HG03060 (cell line): ENCODE measurements around the gene FXYD7.
"Not testable (repeated sequence)": the region's sequence is repeated elsewhere in the genome, so short reads cannot be mapped to it uniquely, and the experiment has no call there.

ENCODE experiments used
- ATAC-seq: cut with Tn5 transposase; IDR thresholded peaks from one replicate; pipeline ENCODE4 v1.9.1; 2021; ENCODE audit warnings: low read depth, moderate number of reproducible peaks; ENCODE audit not compliant: unreplicated experiment

FXYD7 gene

GRCh38 chr19:35194012-35194984 is 51.2 kb downstream of the FXYD7 start:
- ATAC-seq = no peak

DNA sequence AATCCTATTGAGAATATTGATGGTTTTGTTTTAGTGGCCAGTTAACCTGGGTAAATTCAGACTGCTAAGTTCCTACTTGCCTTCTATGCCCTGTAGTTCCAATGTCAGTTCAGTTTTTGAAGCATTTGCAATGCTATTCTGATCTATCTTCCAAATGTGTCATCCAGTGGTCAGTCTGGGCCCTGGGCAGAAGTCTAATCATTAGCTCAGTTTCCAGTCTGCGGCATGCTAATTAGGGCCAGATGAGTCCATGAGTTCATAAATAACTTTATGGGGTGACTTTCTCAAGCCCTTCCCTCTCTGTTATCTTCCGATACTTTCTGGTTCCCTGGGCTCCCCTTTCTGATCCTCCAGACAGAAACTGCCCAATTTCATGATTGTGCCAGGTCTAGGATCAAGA is 52.8 kb downstream of the FXYD7 start:
- ATAC-seq = no peak

DNA sequence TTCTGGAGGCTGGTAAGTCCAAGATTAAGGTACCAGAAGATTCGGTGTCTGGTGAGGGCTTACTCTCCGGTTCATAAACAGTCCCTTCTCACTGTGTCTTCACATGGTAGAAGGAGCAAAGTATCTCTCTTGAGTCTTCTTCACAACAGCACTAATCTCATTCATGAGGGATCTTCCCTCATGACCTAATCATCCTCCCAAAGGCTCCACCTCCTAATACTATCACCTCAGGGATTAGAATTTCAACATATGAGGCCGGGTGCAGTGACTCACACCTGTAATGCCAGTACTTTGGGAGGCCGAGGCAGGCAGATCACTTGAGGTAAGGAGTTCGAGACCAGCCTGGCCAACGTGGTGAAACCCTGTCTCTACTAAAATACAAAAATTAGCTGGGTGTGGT is 53.8 kb downstream of the FXYD7 start:
- ATAC-seq = not testable (repeated sequence)

GRCh38 chr19:35199481-35199880 is 56.4 kb downstream of the FXYD7 start:
- ATAC-seq = no peak

DNA sequence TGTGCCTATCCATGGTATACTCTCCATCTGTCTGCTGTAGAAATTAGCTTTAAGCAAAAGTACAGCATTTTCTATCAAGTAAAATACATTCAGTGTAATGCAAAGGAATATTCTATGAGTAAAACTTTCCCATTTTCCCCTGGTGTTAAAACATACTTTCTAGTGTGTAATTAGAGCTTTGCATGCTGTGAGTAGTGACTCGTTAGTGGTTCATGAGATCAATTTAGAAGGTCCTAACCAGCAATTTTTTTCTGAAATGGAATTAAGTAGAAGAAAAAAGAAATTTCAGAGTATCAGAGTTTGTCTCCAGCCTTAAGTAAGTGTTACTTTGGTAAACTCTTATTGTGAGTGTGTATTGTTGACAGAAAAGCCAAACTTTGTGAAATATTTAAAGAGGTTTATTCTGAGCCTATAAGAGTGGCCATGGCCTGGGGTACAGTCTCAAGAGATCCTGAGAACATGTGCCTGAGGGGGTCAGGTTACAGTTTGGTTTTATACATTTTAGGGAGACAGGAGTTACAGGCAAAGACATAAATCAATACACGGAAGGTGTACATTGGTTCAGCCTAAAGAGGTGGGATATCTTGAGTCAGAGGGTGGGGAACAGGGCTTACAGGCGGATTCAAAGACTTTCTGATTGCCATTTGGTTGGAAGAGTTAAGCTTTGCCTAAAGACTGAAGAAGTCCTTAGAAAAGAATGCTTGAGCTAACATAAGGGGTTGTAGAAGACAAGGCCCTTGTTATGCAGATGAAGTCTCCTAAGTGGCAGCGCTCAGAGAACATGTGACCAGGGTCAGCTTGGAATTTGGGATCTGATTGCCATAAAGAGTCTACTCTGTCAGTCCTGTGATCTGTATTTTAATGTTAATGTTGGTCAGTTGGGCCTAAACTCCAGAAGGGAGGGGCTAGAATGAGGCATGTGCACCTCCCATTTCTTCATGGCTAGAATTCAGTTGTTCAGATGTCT is 60.0 kb downstream of the FXYD7 start:
- no peak for ATAC-seq
